ENCODE measurements around the gene TMEM178B. TPM values are rescaled to one million over a fixed set of nuclear protein-coding genes. Genes with fewer than 3 reads are reported as not detected.

The TMEM178B gene
- total RNA-seq, 4 donors from 2014 or later = under 0.01 to 0.94 (median 0.35) TPM

DNA sequence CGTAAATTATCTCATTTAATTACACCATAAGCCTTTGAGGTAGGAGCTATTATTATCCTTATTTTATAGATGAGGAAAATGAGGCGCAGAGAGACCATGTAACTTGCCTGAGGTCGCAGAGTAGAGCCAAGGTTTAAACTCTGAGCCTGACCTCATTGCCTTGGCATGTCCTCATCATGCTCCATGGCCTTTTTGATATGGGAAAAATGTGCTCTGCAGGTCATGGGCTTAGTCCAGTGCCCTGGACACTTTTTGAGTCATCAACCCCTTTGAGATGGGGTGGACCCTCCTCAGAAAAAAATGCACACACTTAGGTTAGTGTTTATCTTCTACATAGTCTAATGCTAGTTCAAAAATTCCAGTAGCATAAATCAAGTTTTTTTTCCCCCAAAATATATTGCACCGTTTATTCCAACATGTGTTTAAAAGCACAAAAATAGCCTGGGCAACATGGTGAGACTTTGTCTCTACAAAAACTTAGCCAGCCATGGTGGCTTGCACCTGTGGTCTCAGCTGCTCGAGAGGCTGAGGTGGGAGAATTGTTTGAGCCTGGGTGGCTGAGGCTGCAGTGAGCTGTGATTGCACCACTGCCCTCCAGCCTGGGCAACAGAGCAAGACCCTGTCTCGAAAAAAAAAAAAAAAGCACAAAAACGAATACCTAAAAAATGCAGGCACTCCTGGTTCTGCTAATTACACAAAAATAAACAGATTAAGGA lies 28.6 kb upstream of the TMEM178B start:
- TF ChIP-seq, protein P1, sequence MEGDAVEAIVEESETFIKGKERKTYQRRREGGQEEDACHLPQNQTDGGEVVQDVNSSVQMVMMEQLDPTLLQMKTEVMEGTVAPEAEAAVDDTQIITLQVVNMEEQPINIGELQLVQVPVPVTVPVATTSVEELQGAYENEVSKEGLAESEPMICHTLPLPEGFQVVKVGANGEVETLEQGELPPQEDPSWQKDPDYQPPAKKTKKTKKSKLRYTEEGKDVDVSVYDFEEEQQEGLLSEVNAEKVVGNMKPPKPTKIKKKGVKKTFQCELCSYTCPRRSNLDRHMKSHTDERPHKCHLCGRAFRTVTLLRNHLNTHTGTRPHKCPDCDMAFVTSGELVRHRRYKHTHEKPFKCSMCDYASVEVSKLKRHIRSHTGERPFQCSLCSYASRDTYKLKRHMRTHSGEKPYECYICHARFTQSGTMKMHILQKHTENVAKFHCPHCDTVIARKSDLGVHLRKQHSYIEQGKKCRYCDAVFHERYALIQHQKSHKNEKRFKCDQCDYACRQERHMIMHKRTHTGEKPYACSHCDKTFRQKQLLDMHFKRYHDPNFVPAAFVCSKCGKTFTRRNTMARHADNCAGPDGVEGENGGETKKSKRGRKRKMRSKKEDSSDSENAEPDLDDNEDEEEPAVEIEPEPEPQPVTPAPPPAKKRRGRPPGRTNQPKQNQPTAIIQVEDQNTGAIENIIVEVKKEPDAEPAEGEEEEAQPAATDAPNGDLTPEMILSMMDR (IDR thresholded peaks at IDR 0.05; ENCODE audit: low read depth) = no peak

- TF ChIP-seq, protein P1 (IDR thresholded peaks at IDR 0.05; ENCODE audit: low read depth) = no peak
Observed at GRCh38 chr7:141045842-141046620, 27.8 kb upstream of the TMEM178B start.

- TF ChIP-seq, protein P1 (IDR thresholded peaks at IDR 0.05; ENCODE audit: low read depth) = no peak
Observed at GRCh38 chr7:141053626-141054025, 20.2 kb upstream of the TMEM178B start.

GRCh38 chr7:141055146-141055545 lies 18.7 kb upstream of the TMEM178B start:
- TF ChIP-seq, protein P1 (IDR thresholded peaks at IDR 0.05; ENCODE audit: low read depth) = no peak

- TF ChIP-seq, protein P1 (IDR thresholded peaks at IDR 0.05; ENCODE audit: low read depth) = no peak
Observed at GRCh38 chr7:141057788-141058187, 16.1 kb upstream of the TMEM178B start.

DNA sequence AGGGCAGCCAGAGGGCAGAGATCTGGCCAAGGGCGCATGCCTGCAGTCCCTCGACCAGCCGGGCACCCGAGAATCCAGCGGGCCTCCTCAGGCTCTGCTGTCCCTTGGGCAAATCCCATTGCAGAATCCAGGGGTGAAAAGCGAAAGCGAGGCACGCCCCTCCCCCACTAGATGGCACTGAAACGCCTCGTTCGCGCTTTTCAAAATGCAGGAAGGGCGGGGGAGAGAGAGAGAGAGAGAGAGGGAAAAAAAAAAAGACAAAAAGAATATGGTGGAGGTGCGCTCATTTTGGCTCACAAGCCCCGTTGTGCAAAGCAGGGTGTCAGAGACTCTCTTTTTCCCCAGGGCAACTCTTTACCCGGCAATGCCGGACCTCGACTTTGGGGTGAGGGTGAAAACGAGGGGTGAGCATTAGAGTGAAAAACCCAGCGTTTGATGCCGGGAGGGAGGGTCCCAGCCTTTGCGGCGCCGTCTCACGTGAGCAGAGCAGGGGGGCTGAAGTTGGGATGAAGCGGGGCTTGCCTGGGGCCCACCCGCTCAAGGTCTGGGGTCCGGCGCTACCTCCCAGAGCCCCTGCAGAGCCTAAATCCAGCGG lies 2.5 kb upstream of the TMEM178B start:
- TF ChIP-seq, protein P1 (IDR thresholded peaks at IDR 0.05; ENCODE audit: low read depth) = no peak

Measured in subcutaneous adipose tissue (tissue), 4 donors.